PC-9 (cell line): Measurements from ENCODE around the gene PCNX3.

Experiments used
- EZH2 ChIP-seq: fragments of 200-600 bp; sonication (generic); IDR thresholded peaks from 2 replicates; pipeline ENCODE4 v1.8.0; 2017; ENCODE audit warnings: antibody characterized with exemption, low read depth
- TF ChIP-seq, protein P1 (sequence below): fragments of 200-600 bp; sonication (generic); conservative IDR thresholded peaks from 2 replicates; pipeline ENCODE4 v1.6.1; 2017; ENCODE audit warnings: mixed run types, antibody characterized with exemption, mild to moderate bottlenecking, moderate library complexity

DNA sequence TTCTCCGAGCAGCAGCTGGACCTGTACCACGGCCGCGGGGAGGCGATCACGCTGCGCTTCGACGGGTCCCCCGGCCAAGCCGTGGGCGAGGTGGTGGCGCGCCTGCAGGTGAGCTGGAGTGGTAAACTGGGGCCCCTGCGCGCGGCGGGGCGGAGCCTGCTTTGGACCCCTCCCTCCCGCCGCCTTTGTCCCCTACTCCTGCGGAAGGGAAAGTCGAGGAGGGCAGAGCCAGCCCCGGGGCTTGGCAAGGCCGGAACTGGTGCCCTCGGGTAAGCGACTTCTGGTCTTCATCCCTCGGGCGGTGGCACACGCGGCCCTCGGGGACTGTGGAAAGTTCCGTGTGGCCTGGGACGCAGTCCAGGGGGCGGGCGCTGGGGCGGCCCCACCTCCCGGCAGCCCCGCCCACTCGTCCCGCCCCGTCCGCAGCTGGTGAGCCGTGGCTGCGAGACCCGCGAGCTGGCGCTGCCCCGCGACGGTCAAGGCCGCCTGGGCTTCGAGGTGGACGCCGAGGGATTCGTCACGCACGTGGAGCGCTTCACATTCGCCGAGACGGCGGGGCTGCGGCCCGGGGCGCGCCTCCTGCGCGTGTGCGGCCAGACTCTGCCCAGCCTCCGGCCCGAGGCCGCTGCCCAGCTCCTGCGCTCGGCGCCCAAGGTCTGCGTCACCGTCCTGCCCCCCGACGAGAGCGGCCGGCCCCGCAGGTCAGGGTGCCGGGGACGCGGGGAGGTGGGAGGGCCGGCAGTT lies 31.6 kb downstream of the PCNX3 start:
- TF ChIP-seq, protein P1, sequence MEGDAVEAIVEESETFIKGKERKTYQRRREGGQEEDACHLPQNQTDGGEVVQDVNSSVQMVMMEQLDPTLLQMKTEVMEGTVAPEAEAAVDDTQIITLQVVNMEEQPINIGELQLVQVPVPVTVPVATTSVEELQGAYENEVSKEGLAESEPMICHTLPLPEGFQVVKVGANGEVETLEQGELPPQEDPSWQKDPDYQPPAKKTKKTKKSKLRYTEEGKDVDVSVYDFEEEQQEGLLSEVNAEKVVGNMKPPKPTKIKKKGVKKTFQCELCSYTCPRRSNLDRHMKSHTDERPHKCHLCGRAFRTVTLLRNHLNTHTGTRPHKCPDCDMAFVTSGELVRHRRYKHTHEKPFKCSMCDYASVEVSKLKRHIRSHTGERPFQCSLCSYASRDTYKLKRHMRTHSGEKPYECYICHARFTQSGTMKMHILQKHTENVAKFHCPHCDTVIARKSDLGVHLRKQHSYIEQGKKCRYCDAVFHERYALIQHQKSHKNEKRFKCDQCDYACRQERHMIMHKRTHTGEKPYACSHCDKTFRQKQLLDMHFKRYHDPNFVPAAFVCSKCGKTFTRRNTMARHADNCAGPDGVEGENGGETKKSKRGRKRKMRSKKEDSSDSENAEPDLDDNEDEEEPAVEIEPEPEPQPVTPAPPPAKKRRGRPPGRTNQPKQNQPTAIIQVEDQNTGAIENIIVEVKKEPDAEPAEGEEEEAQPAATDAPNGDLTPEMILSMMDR, result no peak
- TF ChIP-seq EZH2, result no peak
